Tibial nerve (tissue), 4 donors: ENCODE measurements around the gene LZTS3. TPM values are rescaled to one million over a fixed set of nuclear protein-coding genes. Genes with fewer than 3 reads are reported as not detected.

ENCODE experiments used
- DNase-seq, 2 donors: peaks; one replicate each; pipeline ENCODE4 v3.0.0-alpha.2; 2019; ENCODE audit warnings: low spot score in 2 of 2
- H3K27ac ChIP-seq, 4 donors: fragments of 200-600 bp; sonication (generic) in 3 of 4; one replicate each; pipeline ENCODE4 v1.5.1; 2017 to 2019; ENCODE audit warnings: mild to moderate bottlenecking in 1 of 4
- H3K27me3 ChIP-seq, 2 donors: fragments of 200-600 bp; sonication (generic) in 1 of 2; one replicate each; pipeline versions ENCODE4 v1.5.1 to v1.6.0; 2017 to 2019
- H3K36me3 ChIP-seq, 3 donors: fragments of 200-600 bp; sonication (generic); one replicate each; pipeline ENCODE4 v1.5.1; 2018 to 2019
- H3K4me1 ChIP-seq, 4 donors: fragments of 200-600 bp; sonication (generic) in 3 of 4; one replicate each; pipeline ENCODE4 v1.5.1; 2017 to 2019
- H3K4me3 ChIP-seq, 4 donors: fragments of 200-600 bp; sonication (generic) in 3 of 4; one replicate each; pipeline ENCODE4 v1.5.1; 2017 to 2019; ENCODE audit warnings: mild to moderate bottlenecking in 1 of 4, moderate library complexity in 1 of 4
- H3K9me3 ChIP-seq, 4 donors: fragments of 200-600 bp; sonication (generic) in 3 of 4; one replicate each; pipeline ENCODE4 v1.5.1; 2017 to 2019
- CTCF ChIP-seq, 5 experiments: fragments of 200-600 bp in 3 of 5; fragments of 450-650 bp in 2 of 5; sonication (generic) in 3 of 5; IDR thresholded peaks; one replicate each; pipeline ENCODE4 v1.5.1; 2016 to 2019; ENCODE audit warnings: antibody characterized with exemption in 5 of 5, mild to moderate bottlenecking in 3 of 5, moderate library complexity in 2 of 5
- EP300 ChIP-seq, 2 donors: sonication (generic); formaldehyde crosslinking; IDR thresholded peaks; one replicate each; pipeline ENCODE4 v1.6.1; 2017; ENCODE audit warnings: antibody characterized with exemption in 2 of 2, mild to moderate bottlenecking in 1 of 2
- POLR2A ChIP-seq, 2 donors: fragments of 450-650 bp; IDR thresholded peaks; one replicate each; pipeline ENCODE4 v1.6.1; 2017; ENCODE audit warnings: antibody characterized with exemption in 2 of 2, mild to moderate bottlenecking in 2 of 2, moderate library complexity in 2 of 2
- WGBS, 2 donors: methylation state at CpG; one replicate each; pipeline ENCODE4 v1.1.5; 2018; 5-methylcytosine and 5-hydroxymethylcytosine counted together
- total RNA-seq, 4 donors: library from RNA; depleted of rRNA; stranded (reverse); fragments of >200 nt; gene quantifications; one replicate each; pipeline ENCODE4 v1.1.0, GENCODE V29; 2016

LZTS3 gene
- total RNA-seq, 4 donors from 2014 or later: 10.9 to 28.2 (median 18.6) TPM

- peaks cover 0 to 21% (median 9%) of the 10 kb centered on the region in 4 donors for H3K4me1 ChIP-seq
- H3K9me3 ChIP-seq: no peaks in the 10 kb centered on the region
- peak overlapping the region; percentile 75 to 93 (median 88) for H3K4me3 ChIP-seq
- H3K36me3 ChIP-seq: no peaks in the 10 kb centered on the region
- TF ChIP-seq POLR2A (IDR thresholded peaks at IDR 0.05): no peak
- TF ChIP-seq CTCF (IDR thresholded peaks at IDR 0.05): peak in 3 of 5 experiments; percentile 12 to 50 (median 47)
- TF ChIP-seq EP300 (IDR thresholded peaks at IDR 0.05): peak; percentile 26 to 76
- DNase-seq: peak; percentile 80 to 83
- H3K27ac ChIP-seq: peak overlapping the region; percentile 67 to 88 (median 76)
- no peaks in the 10 kb centered on the region for H3K27me3 ChIP-seq
- 0 to 1% methylated on average over 48 to 53 of the region's 84 CpGs for WGBS, 2 donors
Measured at GRCh38 chr20:3173610-3174441, 477 bp upstream of the LZTS3 start.

- Histone ChIP-seq H3K36me3 (no peaks in the 10 kb centered on the region), H3K27me3 (peaks cover 0 to 6% of the 10 kb centered on the region in 2 donors), H3K4me1 (peaks cover 0 to 21% (median 9%) of the 10 kb centered on the region in 4 donors), H3K9me3 (no peaks in the 10 kb centered on the region), H3K27ac (peak overlapping the region; percentile 81 to 88 (median 83)), H3K4me3 (peak overlapping the region; percentile 75 to 93 (median 88))
- TF ChIP-seq POLR2A (IDR thresholded peaks at IDR 0.05) (no peak), CTCF (IDR thresholded peaks at IDR 0.05) (no peak)
- 20 to 33% methylated on average over 5 of the region's 5 CpGs for WGBS, 2 donors
- DNase-seq: no peak
Measured at GRCh38 chr20:3172126-3172932, 1.0 kb downstream of the LZTS3 start.

GRCh38 chr20:3171391-3172125 is 1.8 kb downstream of the LZTS3 start:
- TF ChIP-seq EP300 (IDR thresholded peaks at IDR 0.05) (no peak), POLR2A (IDR thresholded peaks at IDR 0.05) (no peak), CTCF (IDR thresholded peaks at IDR 0.05) (no peak)
- DNase-seq: no peak
- Histone ChIP-seq H3K4me1 (peaks cover 0 to 21% (median 9%) of the 10 kb centered on the region in 4 donors), H3K9me3 (no peaks in the 10 kb centered on the region), H3K27me3 (peaks cover 0 to 6% of the 10 kb centered on the region in 2 donors), H3K27ac (no peak overlapping the region), H3K36me3 (no peaks in the 10 kb centered on the region), H3K4me3 (no peak overlapping the region)
- 79 to 81% methylated on average over 14 of the region's 14 CpGs for WGBS, 2 donors

- Histone ChIP-seq H3K4me1 (peaks cover 0 to 21% (median 8%) of the 10 kb centered on the region in 4 donors), H3K36me3 (peaks cover 0 to 17% (median 0%) of the 10 kb centered on the region in 3 donors), H3K27me3 (peaks cover 0 to 6% of the 10 kb centered on the region in 2 donors), H3K4me3 (no peak overlapping the region), H3K9me3 (no peaks in the 10 kb centered on the region), H3K27ac (no peak overlapping the region)
- TF ChIP-seq EP300 (IDR thresholded peaks at IDR 0.05): no peak
- TF ChIP-seq POLR2A (IDR thresholded peaks at IDR 0.05): no peak
- no peak for TF ChIP-seq CTCF (IDR thresholded peaks at IDR 0.05)
- WGBS, 2 donors: 86% methylated on average over 7 of the region's 7 CpGs
- no peak for DNase-seq
Measured at GRCh38 chr20:3168829-3169590, 4.3 kb downstream of the LZTS3 start.
